ENCODE measurements around the gene SHROOM1.

DNA sequence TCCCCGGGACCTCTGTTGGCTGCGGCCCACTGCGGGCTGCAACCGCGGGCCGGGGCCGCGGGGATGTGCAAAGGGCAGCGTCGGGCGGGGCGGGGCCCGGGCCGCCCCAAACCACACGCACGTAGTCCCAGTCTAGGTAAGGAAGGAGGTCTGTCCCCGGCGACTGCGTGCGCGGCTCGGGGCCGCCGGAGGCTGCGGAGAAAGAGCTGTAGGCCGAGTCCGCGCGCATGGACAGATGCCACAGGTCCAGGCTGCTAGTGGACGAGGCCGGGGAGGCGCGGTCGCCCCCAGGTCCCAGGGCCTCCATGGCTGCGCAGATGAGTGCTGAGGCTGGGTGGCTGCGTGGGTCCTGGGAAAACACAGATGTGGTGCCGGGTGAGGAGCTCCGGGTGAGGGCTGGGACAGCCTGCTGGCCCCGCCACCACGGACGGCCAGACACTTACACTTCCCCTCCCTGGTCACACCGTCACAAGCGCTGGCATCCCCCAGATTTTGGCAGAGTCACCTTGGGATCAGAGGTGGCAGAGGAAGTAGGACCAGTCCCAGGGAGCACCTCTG, 4.5 kb downstream of the SHROOM1 start:
- TF ChIP-seq, protein P1, sequence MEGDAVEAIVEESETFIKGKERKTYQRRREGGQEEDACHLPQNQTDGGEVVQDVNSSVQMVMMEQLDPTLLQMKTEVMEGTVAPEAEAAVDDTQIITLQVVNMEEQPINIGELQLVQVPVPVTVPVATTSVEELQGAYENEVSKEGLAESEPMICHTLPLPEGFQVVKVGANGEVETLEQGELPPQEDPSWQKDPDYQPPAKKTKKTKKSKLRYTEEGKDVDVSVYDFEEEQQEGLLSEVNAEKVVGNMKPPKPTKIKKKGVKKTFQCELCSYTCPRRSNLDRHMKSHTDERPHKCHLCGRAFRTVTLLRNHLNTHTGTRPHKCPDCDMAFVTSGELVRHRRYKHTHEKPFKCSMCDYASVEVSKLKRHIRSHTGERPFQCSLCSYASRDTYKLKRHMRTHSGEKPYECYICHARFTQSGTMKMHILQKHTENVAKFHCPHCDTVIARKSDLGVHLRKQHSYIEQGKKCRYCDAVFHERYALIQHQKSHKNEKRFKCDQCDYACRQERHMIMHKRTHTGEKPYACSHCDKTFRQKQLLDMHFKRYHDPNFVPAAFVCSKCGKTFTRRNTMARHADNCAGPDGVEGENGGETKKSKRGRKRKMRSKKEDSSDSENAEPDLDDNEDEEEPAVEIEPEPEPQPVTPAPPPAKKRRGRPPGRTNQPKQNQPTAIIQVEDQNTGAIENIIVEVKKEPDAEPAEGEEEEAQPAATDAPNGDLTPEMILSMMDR (IDR thresholded peaks at IDR 0.05) = no peak
- TF ChIP-seq POLR2A (IDR thresholded peaks at IDR 0.05) (no peak), EP300 (IDR thresholded peaks at IDR 0.05) (no peak)

Data from ovary (tissue), 3 donors.